Peyer's patch (tissue), 4 donors: ENCODE data around the gene CELSR1.

Experiments used
- CTCF ChIP-seq, 6 experiments: fragments of 450-650 bp in 4 of 6; fragments of 200-600 bp in 2 of 6; sonication (generic) in 1 of 6; IDR thresholded peaks; one replicate each; pipeline ENCODE4 v1.5.1; 2017 to 2019; ENCODE audit warnings: antibody characterized with exemption in 6 of 6, mild to moderate bottlenecking in 3 of 6, moderate library complexity in 1 of 6
- POLR2A ChIP-seq, 2 donors: fragments of 450-650 bp; IDR thresholded peaks; one replicate each; pipeline ENCODE4 v1.5.1; 2017; ENCODE audit warnings: antibody characterized with exemption in 2 of 2, mild to moderate bottlenecking in 2 of 2, moderate library complexity in 2 of 2

GRCh38 chr22:46539169-46539568 lies 1.7 kb upstream of the CELSR1 start:
- TF ChIP-seq CTCF (IDR thresholded peaks at IDR 0.05): no peak
- no peak for TF ChIP-seq POLR2A (IDR thresholded peaks at IDR 0.05)
